Measurements from ENCODE around the gene HELB. TPM values are rescaled to one million over a fixed set of nuclear protein-coding genes. Genes with fewer than 3 reads are reported as not detected.

Gene HELB
- total RNA-seq, 1 experiment from 2014 or later, result 9.3 TPM

DNA sequence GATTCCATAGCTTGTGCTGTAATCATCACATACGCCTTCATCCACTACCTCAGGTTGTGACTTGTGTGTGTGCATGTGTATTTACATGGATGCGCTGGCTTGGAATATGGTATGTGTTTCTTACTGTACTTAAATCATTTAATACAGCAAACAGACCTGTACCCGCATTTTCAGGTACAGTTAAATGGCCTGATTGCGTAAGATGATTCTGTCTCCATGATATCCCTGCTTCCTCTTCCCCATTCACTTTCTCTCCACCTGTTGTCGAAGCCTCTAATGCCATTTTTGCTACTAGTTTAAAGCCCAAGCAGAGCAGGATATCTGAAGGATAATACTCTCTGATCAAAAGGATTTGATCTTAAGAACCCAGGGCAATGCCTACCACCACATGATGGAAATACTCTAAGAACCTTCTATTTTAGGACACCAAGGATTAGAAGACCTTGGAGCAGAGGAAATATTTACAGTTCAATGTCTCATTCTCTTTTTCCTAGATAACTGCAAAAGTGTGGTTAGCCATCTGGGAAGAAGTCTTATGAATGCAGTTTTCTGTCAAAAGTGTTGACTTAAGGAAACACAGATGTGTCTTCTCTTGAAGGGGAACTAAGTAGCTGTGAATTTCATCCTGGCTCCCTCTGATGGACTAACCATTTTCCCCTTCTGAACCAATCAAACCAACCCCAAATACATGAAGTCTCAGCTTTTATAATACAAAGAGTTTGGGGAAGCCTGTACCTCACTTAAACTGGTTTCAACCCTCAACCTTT lies 78.7 kb downstream of the HELB start:
- ChIA-PET RAD21 (ENCODE audit: low non-redundant PET in 1 of 2, low total read pairs in 2 of 2, uncharacterized antibody in 2 of 2, unreplicated experiment in 2 of 2) (no interaction called here), POLR2A (no interaction called here), CTCF (interaction anchor here (1.1 kb wide), 1 partner anchor 29 kb away, joined by 3 read pairs; no protein-coding TSS in a partner anchor)
- TF ChIP-seq, protein P1, sequence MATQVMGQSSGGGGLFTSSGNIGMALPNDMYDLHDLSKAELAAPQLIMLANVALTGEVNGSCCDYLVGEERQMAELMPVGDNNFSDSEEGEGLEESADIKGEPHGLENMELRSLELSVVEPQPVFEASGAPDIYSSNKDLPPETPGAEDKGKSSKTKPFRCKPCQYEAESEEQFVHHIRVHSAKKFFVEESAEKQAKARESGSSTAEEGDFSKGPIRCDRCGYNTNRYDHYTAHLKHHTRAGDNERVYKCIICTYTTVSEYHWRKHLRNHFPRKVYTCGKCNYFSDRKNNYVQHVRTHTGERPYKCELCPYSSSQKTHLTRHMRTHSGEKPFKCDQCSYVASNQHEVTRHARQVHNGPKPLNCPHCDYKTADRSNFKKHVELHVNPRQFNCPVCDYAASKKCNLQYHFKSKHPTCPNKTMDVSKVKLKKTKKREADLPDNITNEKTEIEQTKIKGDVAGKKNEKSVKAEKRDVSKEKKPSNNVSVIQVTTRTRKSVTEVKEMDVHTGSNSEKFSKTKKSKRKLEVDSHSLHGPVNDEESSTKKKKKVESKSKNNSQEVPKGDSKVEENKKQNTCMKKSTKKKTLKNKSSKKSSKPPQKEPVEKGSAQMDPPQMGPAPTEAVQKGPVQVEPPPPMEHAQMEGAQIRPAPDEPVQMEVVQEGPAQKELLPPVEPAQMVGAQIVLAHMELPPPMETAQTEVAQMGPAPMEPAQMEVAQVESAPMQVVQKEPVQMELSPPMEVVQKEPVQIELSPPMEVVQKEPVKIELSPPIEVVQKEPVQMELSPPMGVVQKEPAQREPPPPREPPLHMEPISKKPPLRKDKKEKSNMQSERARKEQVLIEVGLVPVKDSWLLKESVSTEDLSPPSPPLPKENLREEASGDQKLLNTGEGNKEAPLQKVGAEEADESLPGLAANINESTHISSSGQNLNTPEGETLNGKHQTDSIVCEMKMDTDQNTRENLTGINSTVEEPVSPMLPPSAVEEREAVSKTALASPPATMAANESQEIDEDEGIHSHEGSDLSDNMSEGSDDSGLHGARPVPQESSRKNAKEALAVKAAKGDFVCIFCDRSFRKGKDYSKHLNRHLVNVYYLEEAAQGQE (IDR thresholded peaks at IDR 0.05; ENCODE audit: low read depth), result no peak
- TF ChIP-seq EZH2phosphoT487 (IDR thresholded peaks at IDR 0.05; ENCODE audit: borderline replicate concordance), result no peak
- TF ChIP-seq CBX3 (IDR thresholded peaks at IDR 0.05; ENCODE audit: low read depth), result no peak
- TF ChIP-seq CEBPB (IDR thresholded peaks at IDR 0.05; ENCODE audit: low read depth), result no peak
- no peak for TF ChIP-seq FOSL1 (IDR thresholded peaks at IDR 0.05; ENCODE audit: low read depth)
- TF ChIP-seq POLR2AphosphoS5 (IDR thresholded peaks at IDR 0.05; ENCODE audit: low read depth, low read length), result no peak
- no peak for TF ChIP-seq SIN3A (IDR thresholded peaks at IDR 0.05; ENCODE audit: low read depth)
- TF ChIP-seq SRF (IDR thresholded peaks at IDR 0.05; ENCODE audit: low read depth), result no peak
- TF ChIP-seq ELF1 (IDR thresholded peaks at IDR 0.05; ENCODE audit: borderline replicate concordance, low read depth), result no peak
- no peak for TF ChIP-seq RAD21 (IDR thresholded peaks at IDR 0.05; ENCODE audit: low read depth)
- TF ChIP-seq, protein P2, sequence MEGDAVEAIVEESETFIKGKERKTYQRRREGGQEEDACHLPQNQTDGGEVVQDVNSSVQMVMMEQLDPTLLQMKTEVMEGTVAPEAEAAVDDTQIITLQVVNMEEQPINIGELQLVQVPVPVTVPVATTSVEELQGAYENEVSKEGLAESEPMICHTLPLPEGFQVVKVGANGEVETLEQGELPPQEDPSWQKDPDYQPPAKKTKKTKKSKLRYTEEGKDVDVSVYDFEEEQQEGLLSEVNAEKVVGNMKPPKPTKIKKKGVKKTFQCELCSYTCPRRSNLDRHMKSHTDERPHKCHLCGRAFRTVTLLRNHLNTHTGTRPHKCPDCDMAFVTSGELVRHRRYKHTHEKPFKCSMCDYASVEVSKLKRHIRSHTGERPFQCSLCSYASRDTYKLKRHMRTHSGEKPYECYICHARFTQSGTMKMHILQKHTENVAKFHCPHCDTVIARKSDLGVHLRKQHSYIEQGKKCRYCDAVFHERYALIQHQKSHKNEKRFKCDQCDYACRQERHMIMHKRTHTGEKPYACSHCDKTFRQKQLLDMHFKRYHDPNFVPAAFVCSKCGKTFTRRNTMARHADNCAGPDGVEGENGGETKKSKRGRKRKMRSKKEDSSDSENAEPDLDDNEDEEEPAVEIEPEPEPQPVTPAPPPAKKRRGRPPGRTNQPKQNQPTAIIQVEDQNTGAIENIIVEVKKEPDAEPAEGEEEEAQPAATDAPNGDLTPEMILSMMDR (IDR thresholded peaks at IDR 0.05 in 2 of 3, conservative IDR thresholded peaks at IDR 0.05 in 1 of 3; ENCODE audit: borderline replicate concordance in 1 of 3, insufficient read depth in 1 of 3, low read depth in 2 of 3, low read length in 2 of 3), result no peak
- Histone ChIP-seq H3K27ac (ENCODE audit: low read depth, low read length) (no peak overlapping the region), H3K36me3 (ENCODE audit: control insufficient read depth in 1 of 2, insufficient read depth in 2 of 2, low read length in 2 of 2) (no peaks in the 10 kb centered on the region), H3K79me2 (ENCODE audit: insufficient read depth, low read length) (no peaks in the 10 kb centered on the region), H4K20me1 (ENCODE audit: insufficient read depth) (no peaks in the 10 kb centered on the region), H3K9me2 (ENCODE audit: insufficient read depth) (no peaks in the 10 kb centered on the region), H2AFZ (ENCODE audit: low read depth, low read length, poor library complexity, severe bottlenecking) (no peak overlapping the region), H3K4me3 (replicated peaks in 1 of 2; ENCODE audit: low read depth in 1 of 2, low read length in 2 of 2) (no peak overlapping the region), H3K27me3 (ENCODE audit: insufficient read depth, low read length) (peaks cover 17% of the 10 kb centered on the region), H3K4me1 (ENCODE audit: control insufficient read depth in 1 of 2, insufficient read depth in 2 of 2, low read length in 2 of 2) (no peaks in the 10 kb centered on the region), H3K9ac (ENCODE audit: low read length) (no peak overlapping the region), H3K9me3 (ENCODE audit: control insufficient read depth in 1 of 2, insufficient read depth in 1 of 2, low read depth in 1 of 2, low read length in 2 of 2) (no peaks in the 10 kb centered on the region), H3K4me2 (ENCODE audit: low read length) (no peak overlapping the region)
- BruUV-seq (replicated peaks), result no TSS peak
- intact Hi-C loops (cut with micrococcal nuclease), result no loop called here
- ATAC-seq (no peak), DNase-seq (ENCODE audit: low read depth, low spot score) (no peak)

Measured in HCT116 (cell line).